HFFc6 (cell line): ENCODE results near the gene COL4A2. TPM values are rescaled to one million over a fixed set of nuclear protein-coding genes. Genes with fewer than 3 reads are reported as not detected.

Experiments used
- DNase-seq: peaks from one replicate; pipeline ENCODE4 v3.0.0-alpha.2; 2018
- H3K27ac Mint-ChIP-seq: 2 replicates; pipeline ENCODE4 v1.8.0; 2020; ENCODE audit warnings: mild to moderate bottlenecking, mixed read lengths
- H3K27me3 Mint-ChIP-seq: 2 replicates; pipeline ENCODE4 v1.8.0; 2021; ENCODE audit warnings: mild to moderate bottlenecking, moderate library complexity, mixed read lengths; ENCODE audit not compliant: insufficient read depth
- H3K36me3 Mint-ChIP-seq: 2 replicates; pipeline ENCODE4 v1.8.0; 2021; ENCODE audit warnings: low read depth, mixed read lengths
- H3K4me1 Mint-ChIP-seq: 2 replicates; pipeline ENCODE4 v1.8.0; 2020; ENCODE audit warnings: low read depth, mixed read lengths
- H3K4me3 Mint-ChIP-seq: 2 replicates; pipeline ENCODE4 v1.8.0; 2020; ENCODE audit warnings: mild to moderate bottlenecking, moderate library complexity, mixed read lengths
- H3K9me3 Mint-ChIP-seq: 2 replicates; pipeline ENCODE4 v1.8.0; 2020; ENCODE audit warnings: mild to moderate bottlenecking, mixed read lengths
- CTCF ChIP-seq: fragments of 200-600 bp; sonication (generic); IDR thresholded peaks from 2 replicates; pipeline ENCODE4 v1.5.0; 2021; ENCODE audit warnings: antibody characterized with exemption, mild to moderate bottlenecking
- total RNA-seq, 6 experiments: library from RNA; stranded (reverse); fragmentation: NEBNext Ultra II Directional; extraction: Animal tissue kit (Norgen Biotek cat#: 25700); gene quantifications; 2 replicates in 1 of 6; 3 replicates in 5 of 6; pipeline ENCODE4 v1.2.3, GENCODE V29; 2021

COL4A2 gene
- total RNA-seq, 6 experiments from 2014 or later = 202 to 327 (median 217) TPM

GRCh38 chr13:110372676-110373075 is 65.6 kb downstream of the COL4A2 start:
- peaks cover 4% of the 10 kb centered on the region; the same call in 1 of the 2 replicates for H3K36me3 Mint-ChIP-seq
- H3K4me3 Mint-ChIP-seq = no peak overlapping the region
- H3K4me1 Mint-ChIP-seq = peaks cover 49% of the 10 kb centered on the region
- H3K27ac Mint-ChIP-seq = no peak overlapping the region
- TF ChIP-seq CTCF = no peak
- no peaks in the 10 kb centered on the region for H3K9me3 Mint-ChIP-seq
- H3K27me3 Mint-ChIP-seq = no peaks in the 10 kb centered on the region; the same call in 1 of the 2 replicates
- DNase-seq = no peak

DNA sequence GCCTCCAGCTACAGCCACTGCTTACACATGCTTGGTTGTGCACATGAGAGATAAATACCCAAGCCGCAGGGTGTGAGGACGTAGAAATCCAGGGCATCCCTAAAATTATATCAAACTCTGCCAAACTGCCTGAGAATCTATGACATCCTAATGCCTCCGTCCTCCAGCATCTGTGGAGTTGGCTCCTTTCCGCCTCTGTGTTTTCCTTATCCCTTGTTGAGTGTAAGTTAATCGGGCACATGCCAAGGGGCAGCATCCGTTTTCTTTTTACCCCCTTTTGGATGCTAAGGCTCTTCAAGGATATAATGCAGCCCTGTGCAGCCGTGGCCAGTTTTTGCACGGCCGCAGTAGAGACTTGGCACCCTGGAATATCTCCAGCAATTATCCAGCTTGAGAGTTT is 66.5 kb downstream of the COL4A2 start:
- no peaks in the 10 kb centered on the region for H3K9me3 Mint-ChIP-seq
- H3K36me3 Mint-ChIP-seq = peaks cover under 1% of the 10 kb centered on the region; the same call in 1 of the 2 replicates
- H3K4me3 Mint-ChIP-seq = no peak overlapping the region
- peaks cover 39% of the 10 kb centered on the region for H3K4me1 Mint-ChIP-seq
- DNase-seq = no peak
- H3K27me3 Mint-ChIP-seq = no peaks in the 10 kb centered on the region; the same call in 1 of the 2 replicates
- H3K27ac Mint-ChIP-seq = no peak overlapping the region
- no peak for TF ChIP-seq CTCF

- H3K9me3 Mint-ChIP-seq = no peaks in the 10 kb centered on the region
- H3K36me3 Mint-ChIP-seq = no peaks in the 10 kb centered on the region
- H3K27ac Mint-ChIP-seq = peak overlapping the region; percentile 8; the same call in 1 of the 2 replicates
- no peak for TF ChIP-seq CTCF
- peaks cover 48% of the 10 kb centered on the region for H3K4me1 Mint-ChIP-seq
- H3K27me3 Mint-ChIP-seq = no peaks in the 10 kb centered on the region
- no peak overlapping the region for H3K4me3 Mint-ChIP-seq
- DNase-seq = no peak
These were observed 67.6 kb downstream of the COL4A2 start for GRCh38 chr13:110374431-110375370.

- Mint-ChIP-seq H3K4me3 (no peak overlapping the region), H3K9me3 (no peaks in the 10 kb centered on the region), H3K27ac (no peak overlapping the region), H3K36me3 (peaks cover 7% of the 10 kb centered on the region), H3K4me1 (peaks cover 55% of the 10 kb centered on the region), H3K27me3 (no peaks in the 10 kb centered on the region)
- no peak for TF ChIP-seq CTCF
- DNase-seq = no peak
These were observed 69.0 kb downstream of the COL4A2 start for GRCh38 chr13:110376120-110376519.

GRCh38 chr13:110377178-110377825 is 70.2 kb downstream of the COL4A2 start:
- Mint-ChIP-seq H3K4me3 (no peak overlapping the region), H3K9me3 (no peaks in the 10 kb centered on the region), H3K36me3 (peaks cover 16% of the 10 kb centered on the region), H3K27me3 (no peaks in the 10 kb centered on the region), H3K27ac (no peak overlapping the region), H3K4me1 (peaks cover 60% of the 10 kb centered on the region)
- no peak for TF ChIP-seq CTCF
- no peak for DNase-seq
